HCT116 (cell line): Measurements from ENCODE around the gene FGF16.

Experiments
- ELF1 ChIP-seq: IDR thresholded peaks from 2 replicates; pipeline ENCODE4 v1.6.1; 2012; ENCODE audit warnings: low read depth, borderline replicate concordance
- EZH2 ChIP-seq: fragments of 200-600 bp; sonication (generic); IDR thresholded peaks from 2 replicates; pipeline ENCODE4 v1.6.1; 2017; ENCODE audit warnings: antibody characterized with exemption, mixed run types
- JUND ChIP-seq: IDR thresholded peaks from 2 replicates; pipeline ENCODE4 v1.6.1; 2012
- POLR2A ChIP-seq: IDR thresholded peaks from 2 replicates; pipeline ENCODE4 v1.7.0; 2011; ENCODE audit warnings: borderline replicate concordance; ENCODE audit not compliant: insufficient read depth, insufficient read length; ENCODE audit errors: extremely low read depth
- RAD21 ChIP-seq: IDR thresholded peaks from 2 replicates; pipeline ENCODE4 v1.6.1; 2012; ENCODE audit warnings: low read depth, mild to moderate bottlenecking
- ZNF274 ChIP-seq: fragments of 200-500 bp; sonication (Bioruptor generic); IDR thresholded peaks from 2 replicates; pipeline ENCODE4 v1.6.1; 2014; ENCODE audit warnings: mild to moderate bottlenecking, low read depth, low read length, inconsistent platforms
- TF ChIP-seq, protein P1 (sequence below), 3 experiments: fragments of 200-600 bp in 1 of 3; sonication (generic) in 1 of 3; IDR thresholded peaks in 2 of 3; conservative IDR thresholded peaks in 1 of 3; 2 replicates each; pipeline ENCODE4 v1.5.1; 2012 to 2017; ENCODE audit warnings: low read depth in 2 of 3, low read length in 2 of 3, antibody characterized with exemption in 1 of 3, borderline replicate concordance in 1 of 3, control low read depth in 1 of 3, mild to moderate bottlenecking in 1 of 3, mixed read lengths in 1 of 3, mixed run types in 1 of 3, moderate library complexity in 1 of 3; ENCODE audit not compliant: insufficient read depth in 1 of 3
- TF ChIP-seq, protein P2 (sequence below): IDR thresholded peaks from 2 replicates; pipeline ENCODE4 v1.6.1; 2012

DNA sequence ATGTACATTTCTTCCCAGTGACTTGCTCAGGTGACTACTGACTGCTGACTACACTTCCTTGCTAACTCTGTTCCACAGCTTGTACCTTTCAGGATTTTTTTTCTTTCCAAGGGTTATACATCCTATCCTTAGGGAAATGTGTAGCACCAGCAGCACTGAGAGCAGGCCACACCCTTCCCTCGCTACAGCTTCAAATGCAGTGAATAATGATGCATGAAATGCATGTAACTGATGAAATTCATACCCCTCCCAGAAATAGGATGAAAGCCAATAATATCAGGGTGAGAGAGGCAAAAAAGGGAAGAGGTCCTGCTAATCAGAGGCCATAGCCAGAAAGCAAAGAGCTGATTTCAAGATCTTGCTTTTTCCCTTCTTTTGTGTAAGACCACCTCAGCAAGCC lies 6.2 kb upstream of the FGF16 start:
- TF ChIP-seq EZH2 (no peak), ZNF274 (no peak), ELF1 (no peak), RAD21 (no peak), JUND (no peak), POLR2A (no peak)
- TF ChIP-seq, protein P1, sequence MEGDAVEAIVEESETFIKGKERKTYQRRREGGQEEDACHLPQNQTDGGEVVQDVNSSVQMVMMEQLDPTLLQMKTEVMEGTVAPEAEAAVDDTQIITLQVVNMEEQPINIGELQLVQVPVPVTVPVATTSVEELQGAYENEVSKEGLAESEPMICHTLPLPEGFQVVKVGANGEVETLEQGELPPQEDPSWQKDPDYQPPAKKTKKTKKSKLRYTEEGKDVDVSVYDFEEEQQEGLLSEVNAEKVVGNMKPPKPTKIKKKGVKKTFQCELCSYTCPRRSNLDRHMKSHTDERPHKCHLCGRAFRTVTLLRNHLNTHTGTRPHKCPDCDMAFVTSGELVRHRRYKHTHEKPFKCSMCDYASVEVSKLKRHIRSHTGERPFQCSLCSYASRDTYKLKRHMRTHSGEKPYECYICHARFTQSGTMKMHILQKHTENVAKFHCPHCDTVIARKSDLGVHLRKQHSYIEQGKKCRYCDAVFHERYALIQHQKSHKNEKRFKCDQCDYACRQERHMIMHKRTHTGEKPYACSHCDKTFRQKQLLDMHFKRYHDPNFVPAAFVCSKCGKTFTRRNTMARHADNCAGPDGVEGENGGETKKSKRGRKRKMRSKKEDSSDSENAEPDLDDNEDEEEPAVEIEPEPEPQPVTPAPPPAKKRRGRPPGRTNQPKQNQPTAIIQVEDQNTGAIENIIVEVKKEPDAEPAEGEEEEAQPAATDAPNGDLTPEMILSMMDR (IDR thresholded peaks at IDR 0.05 in 2 of 3, conservative IDR thresholded peaks at IDR 0.05 in 1 of 3; ENCODE audit: borderline replicate concordance in 1 of 3, insufficient read depth in 1 of 3, low read depth in 2 of 3, low read length in 2 of 3) = no peak
- TF ChIP-seq, protein P2, sequence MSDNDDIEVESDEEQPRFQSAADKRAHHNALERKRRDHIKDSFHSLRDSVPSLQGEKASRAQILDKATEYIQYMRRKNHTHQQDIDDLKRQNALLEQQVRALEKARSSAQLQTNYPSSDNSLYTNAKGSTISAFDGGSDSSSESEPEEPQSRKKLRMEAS = no peak
